Progenitor cell of endocrine pancreas (in vitro differentiated cells): Measurements from ENCODE around the gene LAMA1. TPM values are rescaled to one million over a fixed set of nuclear protein-coding genes. Genes with fewer than 3 reads are reported as not detected.
A peak's percentile ranks its signal among the peaks of the same experiment; 100 is the strongest.

Experiments used
- DNase-seq: peaks from one replicate; pipeline ENCODE4 v3.0.0; 2021; ENCODE audit warnings: low spot score; ENCODE audit not compliant: unreplicated experiment
- H3K27ac Mint-ChIP-seq: 2 replicates; pipeline ENCODE4 v1.8.0; 2021; ENCODE audit warnings: mild to moderate bottlenecking, moderate library complexity, mixed read lengths
- H3K27me3 Mint-ChIP-seq: 2 replicates; pipeline ENCODE4 v1.8.0; 2021; ENCODE audit warnings: mixed read lengths
- H3K36me3 Mint-ChIP-seq: 2 replicates; pipeline ENCODE4 v1.8.0; 2022; ENCODE audit warnings: mixed read lengths; ENCODE audit not compliant: insufficient read depth
- H3K4me1 Mint-ChIP-seq: 2 replicates; pipeline ENCODE4 v1.8.0; 2021; ENCODE audit warnings: low read depth, mixed read lengths
- H3K4me3 Mint-ChIP-seq: 2 replicates; pipeline ENCODE4 v1.8.0; 2021; ENCODE audit warnings: low read depth, mild to moderate bottlenecking, moderate library complexity, mixed read lengths
- H3K9me3 Mint-ChIP-seq: 2 replicates; pipeline ENCODE4 v1.8.0; 2021; ENCODE audit warnings: low read depth, mixed read lengths
- CTCF ChIP-seq: fragments of 200-600 bp; sonication (generic); IDR thresholded peaks from one replicate; pipeline ENCODE4 v1.5.0; 2021; ENCODE audit warnings: antibody characterized with exemption, mild to moderate bottlenecking; ENCODE audit not compliant: unreplicated experiment
- total RNA-seq: library from RNA; stranded (reverse); gene quantifications from 2 replicates; pipeline ENCODE4 v1.2.1, GENCODE V29; 2021

LAMA1 gene
- total RNA-seq, 1 donor from 2014 or later, result 257 TPM

- Mint-ChIP-seq H3K27me3 (no peaks in the 10 kb centered on the region), H3K9me3 (peaks cover 5% of the 10 kb centered on the region), H3K4me1 (peaks cover 28% of the 10 kb centered on the region), H3K27ac (peak overlapping the region; percentile 13), H3K4me3 (no peak overlapping the region), H3K36me3 (peaks cover 38% of the 10 kb centered on the region)
- no peak for TF ChIP-seq CTCF
- no peak for DNase-seq
Measured at GRCh38 chr18:7105943-7106342, 11.7 kb downstream of the LAMA1 start.

- peaks cover 24% of the 10 kb centered on the region for H3K4me1 Mint-ChIP-seq
- H3K27me3 Mint-ChIP-seq, result no peaks in the 10 kb centered on the region
- peaks cover 5% of the 10 kb centered on the region for H3K9me3 Mint-ChIP-seq
- DNase-seq, result no peak
- H3K36me3 Mint-ChIP-seq, result peaks cover 42% of the 10 kb centered on the region
- H3K4me3 Mint-ChIP-seq, result no peak overlapping the region
- no peak overlapping the region for H3K27ac Mint-ChIP-seq
- TF ChIP-seq CTCF, result no peak
Measured at GRCh38 chr18:7105268-7105667, 12.3 kb downstream of the LAMA1 start.

GRCh38 chr18:7104649-7105048 is 12.9 kb downstream of the LAMA1 start:
- H3K36me3 Mint-ChIP-seq, result peaks cover 41% of the 10 kb centered on the region
- no peak for TF ChIP-seq CTCF
- no peaks in the 10 kb centered on the region for H3K27me3 Mint-ChIP-seq
- H3K9me3 Mint-ChIP-seq, result peaks cover 5% of the 10 kb centered on the region
- no peak for DNase-seq
- H3K4me1 Mint-ChIP-seq, result peaks cover 21% of the 10 kb centered on the region
- no peak overlapping the region for H3K4me3 Mint-ChIP-seq
- H3K27ac Mint-ChIP-seq, result peak overlapping the region; percentile 20

- H3K4me1 Mint-ChIP-seq, result peaks cover 11% of the 10 kb centered on the region
- H3K27ac Mint-ChIP-seq, result peak overlapping the region; percentile 78
- H3K4me3 Mint-ChIP-seq, result no peak overlapping the region
- H3K36me3 Mint-ChIP-seq, result peaks cover 39% of the 10 kb centered on the region
- peaks cover 5% of the 10 kb centered on the region for H3K9me3 Mint-ChIP-seq
- TF ChIP-seq CTCF, result no peak
- DNase-seq, result no peak
- no peaks in the 10 kb centered on the region for H3K27me3 Mint-ChIP-seq
Measured at GRCh38 chr18:7102131-7102530, 15.5 kb downstream of the LAMA1 start.

GRCh38 chr18:7096838-7097237 is 20.8 kb downstream of the LAMA1 start:
- Mint-ChIP-seq H3K4me1 (peaks cover 30% of the 10 kb centered on the region), H3K36me3 (peaks cover 29% of the 10 kb centered on the region), H3K4me3 (no peak overlapping the region), H3K27me3 (no peaks in the 10 kb centered on the region), H3K27ac (peak overlapping the region; percentile 39), H3K9me3 (peaks cover 3% of the 10 kb centered on the region)
- no peak for TF ChIP-seq CTCF
- no peak for DNase-seq
